Measurements from ENCODE around the gene RAPGEF1. TPM values are rescaled to one million over a fixed set of nuclear protein-coding genes. Genes with fewer than 3 reads are reported as not detected.

Gene RAPGEF1
- total and polyA plus RNA-seq, 9 of the 15 experiments (the other 6 are each of a cell fraction or from before 2014, with no cell fraction given), result 0.06 to 44.1 (median 19.9) TPM

- TF ChIP-seq KLF13 (tag; IDR thresholded peaks at IDR 0.05; ENCODE audit: borderline replicate concordance, low read depth) (no peak), ZFPM2 (CRISPR knock-in tag; IDR thresholded peaks at IDR 0.05) (no peak), ZNF197 (CRISPR knock-in tag; IDR thresholded peaks at IDR 0.05; ENCODE audit: low read depth) (no peak), RBBP5 (IDR thresholded peaks at IDR 0.05; ENCODE audit: borderline replicate concordance, insufficient read depth, low read length, poor library complexity, severe bottlenecking) (no peak), TAF7 (tag; IDR thresholded peaks at IDR 0.05) (no peak)
These were observed 5.7 kb downstream of the RAPGEF1 start (continued) for GRCh38 chr9:131734165-131734610.

- peak overlapping the region; percentile 21; the same call in 1 of the 3 replicates for H3K27ac ChIP-seq (ENCODE audit: extremely low read depth, low read depth, low read length)
- ChIA-PET POLR2A (interaction anchor here (0.9 to 1.7 kb wide), 3 partner anchors 24 to 260 kb away, joined by 3 to 7 read pairs (median 3); partner anchors contain the start of gene POMT1), CTCF (ENCODE audit: low intra/inter-chr PET ratio) (no interaction called here)
- H3K9me3 ChIP-seq (replicated peaks; ENCODE audit: control insufficient read depth, insufficient read depth, low read depth, low read length), result no peaks in the 10 kb centered on the region
- H3K79me2 ChIP-seq (ENCODE audit: control insufficient read depth, insufficient read depth, low read length), result peaks cover 55% of the 10 kb centered on the region
- peaks cover 16 to 20% of the 10 kb centered on the region in 2 experiments for H3K4me1 ChIP-seq (replicated peaks in 1 of 2; ENCODE audit: control insufficient read depth in 2 of 2, insufficient read depth in 2 of 2, low read length in 2 of 2)
- in situ Hi-C loops (cut with MboI), result no loop called here
- WGBS (ENCODE audit: insufficient coverage, low coverage, missing lambda C conversion rate), result 19% methylated on average over 15 of the region's 16 CpGs
- intact Hi-C loops (cut with micrococcal nuclease), result loop anchor here (2.0 kb wide), 1 partner anchor 19 kb away; no protein-coding TSS in a partner anchor
- H3K36me3 ChIP-seq (ENCODE audit: control insufficient read depth, insufficient read depth, low read length), result peaks cover 6% of the 10 kb centered on the region; the same call in 1 of the 3 replicates
- H3K4me2 ChIP-seq (ENCODE audit: insufficient read depth, low read length), result no peak overlapping the region
- ATAC-seq, result peak; percentile 70
- DNase-seq (ENCODE audit: extremely low read depth in 1 of 4, low spot score in 3 of 4), result peak in 3 of 4 experiments; percentile 29 to 59 (median 55)
- no peak overlapping the region for H3K4me3 ChIP-seq
- H2AFZ ChIP-seq (ENCODE audit: low read depth, low read length), result no peak overlapping the region
- H3K9ac ChIP-seq (ENCODE audit: insufficient read depth in 1 of 2, low read depth in 2 of 2, low read length in 2 of 2), result peak overlapping the region in 1 of 2 experiments; percentile 63; a peak in 2 of 4 replicates
- H3K9me1 ChIP-seq (ENCODE audit: control insufficient read depth, insufficient read depth, low read length), result peaks cover 4% of the 10 kb centered on the region
- no TSS peak for BruUV-seq (replicated peaks)
- no peaks in the 10 kb centered on the region for H3K27me3 ChIP-seq (ENCODE audit: control insufficient read depth in 2 of 2, insufficient read depth in 2 of 2, low read length in 2 of 2)
- peaks cover 48% of the 10 kb centered on the region for H4K20me1 ChIP-seq (replicated peaks; ENCODE audit: control insufficient read depth, insufficient read depth, low read length)
- FAIRE-seq, result peak; percentile 92
- no peak for TF ChIP-seq ARID3B (CRISPR knock-in tag; IDR thresholded peaks at IDR 0.05; ENCODE audit: borderline replicate concordance)
- no peak for TF ChIP-seq E2F3 (CRISPR knock-in tag; IDR thresholded peaks at IDR 0.05)
- TF ChIP-seq ZC3H11A (IDR thresholded peaks at IDR 0.05; ENCODE audit: low read depth, low read length), result no peak
- peak; percentile 78 for TF ChIP-seq ATF3 (IDR thresholded peaks at IDR 0.05)
- TF ChIP-seq ATF3 (CRISPR knock-in tag; conservative IDR thresholded peaks at IDR 0.05), result no peak
- TF ChIP-seq TFAP4 (CRISPR knock-in tag; IDR thresholded peaks at IDR 0.05; ENCODE audit: borderline replicate concordance), result peak; percentile 80
- TF ChIP-seq NFE2 (IDR thresholded peaks at IDR 0.05; ENCODE audit: low read depth), result peak; percentile 55
- 0 out of 2 replicates have a peak, but pooled peaks have one; percentile 9 for TF ChIP-seq TEAD4 (IDR thresholded peaks at IDR 0.05; ENCODE audit: low read length)
- no peak for TF ChIP-seq TEAD4 (CRISPR knock-in tag; IDR thresholded peaks at IDR 0.05; ENCODE audit: borderline replicate concordance)
- TF ChIP-seq DPF2 (IDR thresholded peaks at IDR 0.05), result 0 out of 2 replicates have a peak, but pooled peaks have one; percentile 40
- no peak for TF ChIP-seq HLTF (IDR thresholded peaks at IDR 0.05)
These were observed 6.3 kb downstream of the RAPGEF1 start for GRCh38 chr9:131733541-131734061.
